IMR-90 (cell line): Measurements from ENCODE around the gene LDLRAD4. TPM values are rescaled to one million over a fixed set of nuclear protein-coding genes. Genes with fewer than 3 reads are reported as not detected.

Source experiments
- ATAC-seq: fragments of 200-7000 bp; cut with Tn5 transposase; 2 replicates; pipeline ENCODE4 v1.9.1; 2020; ENCODE audit warnings: low read depth, mild to moderate bottlenecking, moderate library complexity
- BruUV-seq: library from RNA; stranded (reverse); fragments of 400-500 nt; replicated peaks from 2 replicates; lab custom pipeline; 2021; lab: Mats Ljungman, UMichigan
- CTCF ChIA-PET: fragments of 300-600 bp; formaldehyde crosslinking; extraction: SDS; loops from one replicate; lab custom pipeline; 2021; ENCODE audit warnings: antibody characterized with exemption; lab: Yijun Ruan, JAX
- POLR2A ChIA-PET: fragments of 300-600 bp; sonication (Branson Sonifier 250); formaldehyde crosslinking; loops from one replicate; lab custom pipeline; 2022; ENCODE audit warnings: antibody characterized with exemption; ENCODE audit not compliant: unreplicated experiment; lab: Charles Lee
- DNase-seq: peaks from one replicate; pipeline ENCODE4 v3.0.0; 2013
- H2AFZ ChIP-seq: replicated peaks from 2 replicates; pipeline ENCODE3; 2013; ENCODE audit warnings: low read length, mild to moderate bottlenecking; ENCODE audit not compliant: poor library complexity
- H2AK5ac ChIP-seq: 2 replicates; pipeline ENCODE4 v1.6.1; 2013; ENCODE audit warnings: low read depth, low read length, inconsistent platforms
- H2AK9ac ChIP-seq: replicated peaks from 2 replicates; pipeline ENCODE3; 2013; ENCODE audit warnings: mild to moderate bottlenecking, low read depth, low read length, moderate library complexity; ENCODE audit not compliant: poor library complexity
- H2BK120ac ChIP-seq: 2 replicates; pipeline ENCODE4 v1.6.1; 2013; ENCODE audit warnings: low read depth, low read length, inconsistent platforms
- H2BK15ac ChIP-seq: 3 replicates; pipeline ENCODE4 v1.6.1; 2013; ENCODE audit warnings: low read depth, low read length, inconsistent platforms
- H2BK20ac ChIP-seq: 2 replicates; pipeline ENCODE4 v1.6.1; 2013; ENCODE audit warnings: low read depth, mild to moderate bottlenecking, inconsistent platforms, low read length, moderate library complexity
- H2BK5ac ChIP-seq: 2 replicates; pipeline ENCODE4 v1.6.1; 2013; ENCODE audit warnings: mild to moderate bottlenecking, low read depth, low read length, inconsistent platforms; ENCODE audit not compliant: poor library complexity, severe bottlenecking
- H3K14ac ChIP-seq: replicated peaks from 2 replicates; pipeline ENCODE4 v1.6.1; 2013; ENCODE audit warnings: low read depth, low read length, inconsistent platforms
- H3K18ac ChIP-seq: 2 replicates; pipeline ENCODE4 v1.6.1; 2013; ENCODE audit warnings: low read depth, low read length, control low read depth
- H3K23ac ChIP-seq: 2 replicates; pipeline ENCODE4 v1.6.1; 2013; ENCODE audit warnings: low read depth, low read length, inconsistent platforms
- H3K27ac ChIP-seq: 2 replicates; pipeline ENCODE4 v1.5.1; 2013; ENCODE audit warnings: mild to moderate bottlenecking, control low read depth, low read length; ENCODE audit not compliant: insufficient read depth
- H3K27me3 ChIP-seq: 2 replicates; pipeline ENCODE4 v1.6.1; 2013; ENCODE audit warnings: low read length; ENCODE audit not compliant: control insufficient read depth, insufficient read depth
- H3K36me3 ChIP-seq: 2 replicates; pipeline ENCODE4 v1.6.1; 2013; ENCODE audit warnings: low read length, mixed read lengths; ENCODE audit not compliant: control insufficient read depth, insufficient read depth
- H3K4ac ChIP-seq: 2 replicates; pipeline ENCODE4 v1.6.1; 2013; ENCODE audit warnings: low read depth, low read length, inconsistent platforms
- H3K4me1 ChIP-seq: 2 replicates; pipeline ENCODE4 v1.6.1; 2013; ENCODE audit warnings: low read length, mixed read lengths; ENCODE audit not compliant: control insufficient read depth, insufficient read depth
- H3K4me2 ChIP-seq: 2 replicates; pipeline ENCODE4 v1.6.1; 2013; ENCODE audit warnings: low read depth, mild to moderate bottlenecking, control low read depth, low read length, moderate library complexity
- H3K4me3 ChIP-seq: 2 replicates; pipeline ENCODE4 v1.5.1; 2013; ENCODE audit warnings: low read depth, mild to moderate bottlenecking, control low read depth, low read length, moderate library complexity; ENCODE audit not compliant: insufficient read depth
- H3K56ac ChIP-seq: 2 replicates; pipeline ENCODE4 v1.6.1; 2013; ENCODE audit warnings: low read length, inconsistent platforms; ENCODE audit not compliant: insufficient read depth; ENCODE audit errors: extremely low read depth
- H3K79me1 ChIP-seq, 2 experiments: 2 replicates each; pipeline ENCODE4 v1.6.1; 2013; ENCODE audit warnings: low read length in 2 of 2, inconsistent platforms in 1 of 2, low read depth in 1 of 2
- H3K9ac ChIP-seq: 2 replicates; pipeline ENCODE4 v1.6.1; 2013; ENCODE audit warnings: low read depth, low read length, control low read depth
- H3K9me1 ChIP-seq: 2 replicates; pipeline ENCODE4 v1.6.1; 2013; ENCODE audit warnings: low read length, inconsistent platforms; ENCODE audit not compliant: insufficient read depth
- H3K9me3 ChIP-seq: 2 replicates; pipeline ENCODE4 v1.6.1; 2013; ENCODE audit warnings: low read length; ENCODE audit not compliant: control insufficient read depth, insufficient read depth
- H4K20me1 ChIP-seq: 2 replicates; pipeline ENCODE4 v1.6.1; 2013; ENCODE audit warnings: low read length, inconsistent platforms; ENCODE audit not compliant: insufficient read depth
- H4K5ac ChIP-seq: 2 replicates; pipeline ENCODE4 v1.6.1; 2013; ENCODE audit warnings: mild to moderate bottlenecking, low read depth, low read length, control low read depth
- H4K8ac ChIP-seq, 2 experiments: 2 replicates each; pipeline ENCODE4 v1.6.1; 2013; ENCODE audit warnings: low read depth in 2 of 2, low read length in 2 of 2, control low read depth in 1 of 2, inconsistent platforms in 1 of 2
- H4K91ac ChIP-seq: 2 replicates; pipeline ENCODE4 v1.6.1; 2013; ENCODE audit warnings: low read depth, low read length, inconsistent platforms; ENCODE audit not compliant: insufficient read depth
- FOS ChIP-seq: fragments of 150-350 bp; IDR thresholded peaks from 2 replicates; pipeline ENCODE4 v1.6.1; 2016; ENCODE audit warnings: low read depth, low read length
- MAFK ChIP-seq: IDR thresholded peaks from 2 replicates; pipeline ENCODE4 v1.6.1; 2012; ENCODE audit warnings: low read depth, low read length, improper control_type of control experiment
- RCOR1 ChIP-seq: IDR thresholded peaks from 2 replicates; pipeline ENCODE4 v1.6.1; 2012; ENCODE audit warnings: mild to moderate bottlenecking, low read length, improper control_type of control experiment; ENCODE audit not compliant: insufficient replicate concordance
- SMC3 ChIP-seq: fragments of 150-350 bp; IDR thresholded peaks from 2 replicates; pipeline ENCODE4 v1.6.1; 2016; ENCODE audit warnings: low read depth, mild to moderate bottlenecking, antibody characterized with exemption, low read length, moderate library complexity
- WGBS, 2 experiments: methylation state at CpG; one replicate each; pipeline versions ENCODE4 v1.1.5 to v1.1.7; 2013; ENCODE audit warnings: missing lambda C conversion rate in 2 of 2; ENCODE audit not compliant: insufficient read length in 1 of 2; ENCODE audit errors: extremely low coverage in 2 of 2; 5-methylcytosine and 5-hydroxymethylcytosine counted together
- dilution Hi-C: fragments of 300-500 bp; cut with HindIII; formaldehyde crosslinking; loops from one replicate; pipeline ENCODE4 v1.14.3; 2018; ENCODE audit warnings: low sequenced_read_pairs; ENCODE audit not compliant: unreplicated experiment
- in situ Hi-C: fragments of 300-500 bp; cut with MboI; formaldehyde crosslinking; loops from 3 replicates; pipeline ENCODE4 v1.14.3; 2019; ENCODE audit warnings: low sequenced_read_pairs, inconsistent platforms, mixed read lengths
- intact Hi-C: fragments of 100-400 bp; cut with micrococcal nuclease; formaldehyde crosslinking; loops from 2 replicates; pipeline ENCODE4 v1.10.0; 2022
- polyA plus RNA-seq, 3 experiments: library from polyadenylated mRNA; depleted of rRNA; stranded (reverse); fragments of >200 nt; gene quantifications; 2 replicates each; pipeline ENCODE4 v1.2.3, GENCODE V29; 2012; ENCODE audit warnings: low replicate concordance in 1 of 3
- total RNA-seq: library from RNA; depleted of rRNA; stranded (reverse); fragments of >200 nt; gene quantifications from 2 replicates; pipeline ENCODE4 v1.2.3, GENCODE V29; 2012

Gene LDLRAD4
- total and polyA plus RNA-seq, 2 of the 4 experiments (the other 2 are of a cell fraction): not detected

DNA sequence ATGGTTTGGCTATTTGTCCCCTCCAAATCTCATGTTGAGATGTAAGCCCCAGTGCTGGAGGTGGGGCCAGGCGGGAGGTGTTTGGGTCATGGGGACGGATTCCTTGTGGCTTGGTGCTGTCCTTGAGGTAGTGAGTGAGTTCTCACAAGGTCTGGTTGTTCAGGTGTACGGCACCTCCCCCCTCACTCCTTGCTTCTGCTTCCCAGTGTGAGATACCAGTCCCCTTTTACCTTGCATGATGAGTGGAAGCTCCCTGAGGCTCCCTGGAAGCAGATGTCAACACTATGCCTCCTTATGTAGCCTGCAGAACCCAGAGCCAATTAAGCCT lies 232.6 kb downstream of the LDLRAD4 start (continued):
- TF ChIP-seq RCOR1 (no peak), MAFK (no peak), SMC3 (no peak)

DNA sequence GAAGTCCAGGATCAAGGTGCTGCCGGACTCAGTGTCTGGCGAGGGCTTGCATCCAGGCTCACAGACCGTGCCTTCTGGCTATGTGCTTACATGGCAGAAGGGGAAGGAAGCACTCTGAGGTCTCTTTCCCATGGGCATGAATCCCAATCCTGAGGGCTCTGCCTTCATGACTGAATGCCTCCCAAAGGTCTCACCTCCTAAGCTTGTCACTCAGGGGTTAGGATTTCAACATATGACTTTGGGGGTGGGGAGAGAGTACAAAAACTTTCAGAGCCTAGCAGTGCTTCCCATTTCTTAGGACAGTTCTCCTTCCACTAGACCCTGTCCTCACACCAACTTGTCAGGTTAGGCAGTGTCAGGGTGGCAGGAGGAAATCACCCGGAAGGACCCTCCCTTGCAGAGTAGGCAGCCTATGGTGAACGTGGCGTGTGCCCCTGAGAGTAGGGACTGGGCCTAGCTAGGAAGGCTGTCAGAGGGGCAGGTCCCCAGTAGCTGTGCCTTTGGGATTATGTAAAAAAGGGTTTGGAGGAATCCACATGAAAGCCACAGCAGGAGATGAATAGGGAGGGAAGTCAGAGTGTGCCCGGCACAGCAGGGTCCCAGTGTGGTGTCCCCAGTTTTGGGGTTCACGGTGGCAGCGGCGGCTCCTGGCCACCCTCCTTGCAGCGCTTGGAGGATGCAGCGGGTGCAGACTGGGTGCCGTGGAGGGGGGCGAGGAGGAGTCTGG lies 233.3 kb downstream of the LDLRAD4 start:
- no peak overlapping the region for H3K4me2 ChIP-seq
- no peak overlapping the region for H2BK20ac ChIP-seq
- H2BK15ac ChIP-seq: no peak overlapping the region
- H3K36me3 ChIP-seq: no peaks in the 10 kb centered on the region
- no peaks in the 10 kb centered on the region for H3K9me3 ChIP-seq
- H2AK9ac ChIP-seq: no peak overlapping the region
- H4K20me1 ChIP-seq: no peaks in the 10 kb centered on the region
- no peak overlapping the region for H4K5ac ChIP-seq
- WGBS, 2 experiments: 60% methylated on average over 4 of the region's 14 CpGs; no CpG with 5 or more reads in 1 of the 2 experiments
- no peak overlapping the region for H3K23ac ChIP-seq
- no peak overlapping the region for H2AK5ac ChIP-seq
- H3K4me3 ChIP-seq: no peak overlapping the region
- DNase-seq: no peak
- CTCF ChIA-PET: no interaction called here
- peaks cover 2% of the 10 kb centered on the region; the same call in 1 of the 2 replicates for H3K27me3 ChIP-seq
- no peak overlapping the region for H4K91ac ChIP-seq
- no peak overlapping the region for H3K14ac ChIP-seq
- no peaks in the 10 kb centered on the region for H3K9me1 ChIP-seq
- no peak for ATAC-seq
- H3K4me1 ChIP-seq: no peaks in the 10 kb centered on the region
- no peak for TF ChIP-seq FOS
- H3K4ac ChIP-seq: no peak overlapping the region
- no peak overlapping the region for H4K8ac ChIP-seq
- POLR2A ChIA-PET: no interaction called here
- no TSS peak for BruUV-seq
- H3K9ac ChIP-seq: no peak overlapping the region
- H3K56ac ChIP-seq: no peak overlapping the region
- in situ Hi-C loops: no loop called here
- no peak overlapping the region for H3K18ac ChIP-seq
- H3K79me1 ChIP-seq: no peaks in the 10 kb centered on the region
- intact Hi-C loops: no loop called here
- H3K27ac ChIP-seq: no peak overlapping the region
- dilution Hi-C loops: no loop called here
- H2BK5ac ChIP-seq: no peak overlapping the region
- no peak overlapping the region for H2AFZ ChIP-seq
- no peak overlapping the region for H2BK120ac ChIP-seq
